Measurements from ENCODE around the gene RNF175. TPM values are rescaled to one million over a fixed set of nuclear protein-coding genes. Genes with fewer than 3 reads are reported as not detected.

Gene RNF175
- total RNA-seq, 1 experiment from 2014 or later: not detected

GRCh38 chr4:153790500-153790865 lies 30.7 kb upstream of the RNF175 start:
- no peak for DNase-seq
- no peak overlapping the region for H3K4me2 ChIP-seq
- H3K4me3 ChIP-seq: no peak overlapping the region
- ChIA-PET POLR2A (ENCODE audit: unreplicated experiment) (interaction anchor here (0.5 kb wide), 1 partner anchor 211 kb away, joined by 3 read pairs; no protein-coding TSS in a partner anchor), CTCF (no interaction called here)
- no peaks in the 10 kb centered on the region for H3K27me3 ChIP-seq (ENCODE audit: insufficient read depth, low read depth)
- no peak overlapping the region for H3K27ac ChIP-seq
- H3F3A ChIP-seq (ENCODE audit: insufficient read depth, low read depth): no peaks in the 10 kb centered on the region
- H2AFZ ChIP-seq: no peak overlapping the region
- H3K9me2 ChIP-seq (ENCODE audit: insufficient read depth): no peaks in the 10 kb centered on the region
- no peaks in the 10 kb centered on the region for H3K36me3 ChIP-seq (ENCODE audit: low read depth)
- H3K79me2 ChIP-seq (ENCODE audit: low read depth): no peaks in the 10 kb centered on the region
- H4K20me1 ChIP-seq (ENCODE audit: insufficient read depth): no peaks in the 10 kb centered on the region
- no TSS peak for BruUV-seq (replicated peaks)
- H3K9me3 ChIP-seq (ENCODE audit: insufficient read depth, low read depth): no peaks in the 10 kb centered on the region
- TF ChIP-seq EZH2 (IDR thresholded peaks at IDR 0.05; ENCODE audit: low read depth) (no peak), CTCF (conservative IDR thresholded peaks at IDR 0.05) (no peak)
- intact Hi-C loops (cut with micrococcal nuclease; ENCODE audit: unreplicated experiment): no loop called here
- H3K4me1 ChIP-seq (replicated peaks; ENCODE audit: insufficient read depth): no peaks in the 10 kb centered on the region

- Histone ChIP-seq H3K79me2 (ENCODE audit: low read depth) (no peaks in the 10 kb centered on the region), H3K9me2 (ENCODE audit: insufficient read depth) (no peaks in the 10 kb centered on the region), H3K4me2 (no peak overlapping the region), H2AFZ (no peak overlapping the region), H4K20me1 (ENCODE audit: insufficient read depth) (no peaks in the 10 kb centered on the region), H3K27ac (no peak overlapping the region), H3K4me1 (replicated peaks; ENCODE audit: insufficient read depth) (no peaks in the 10 kb centered on the region), H3K9me3 (ENCODE audit: insufficient read depth, low read depth) (no peaks in the 10 kb centered on the region), H3K27me3 (ENCODE audit: insufficient read depth, low read depth) (no peaks in the 10 kb centered on the region), H3K36me3 (ENCODE audit: low read depth) (no peaks in the 10 kb centered on the region), H3K4me3 (no peak overlapping the region), H3F3A (ENCODE audit: insufficient read depth, low read depth) (no peaks in the 10 kb centered on the region)
- ChIA-PET POLR2A (ENCODE audit: unreplicated experiment) (no interaction called here), CTCF (no interaction called here)
- no peak for TF ChIP-seq EZH2 (IDR thresholded peaks at IDR 0.05; ENCODE audit: low read depth)
- no peak for TF ChIP-seq CTCF (conservative IDR thresholded peaks at IDR 0.05)
- intact Hi-C loops (cut with micrococcal nuclease; ENCODE audit: unreplicated experiment): loop anchor here (5.0 to 10.0 kb wide), 2 partner anchors 522 to 765 kb away; partner anchors contain the start of gene PLRG1
- no peak for DNase-seq
- no TSS peak for BruUV-seq (replicated peaks)
Observed at GRCh38 chr4:153789741-153790499, 30.1 kb upstream of the RNF175 start.

DNA sequence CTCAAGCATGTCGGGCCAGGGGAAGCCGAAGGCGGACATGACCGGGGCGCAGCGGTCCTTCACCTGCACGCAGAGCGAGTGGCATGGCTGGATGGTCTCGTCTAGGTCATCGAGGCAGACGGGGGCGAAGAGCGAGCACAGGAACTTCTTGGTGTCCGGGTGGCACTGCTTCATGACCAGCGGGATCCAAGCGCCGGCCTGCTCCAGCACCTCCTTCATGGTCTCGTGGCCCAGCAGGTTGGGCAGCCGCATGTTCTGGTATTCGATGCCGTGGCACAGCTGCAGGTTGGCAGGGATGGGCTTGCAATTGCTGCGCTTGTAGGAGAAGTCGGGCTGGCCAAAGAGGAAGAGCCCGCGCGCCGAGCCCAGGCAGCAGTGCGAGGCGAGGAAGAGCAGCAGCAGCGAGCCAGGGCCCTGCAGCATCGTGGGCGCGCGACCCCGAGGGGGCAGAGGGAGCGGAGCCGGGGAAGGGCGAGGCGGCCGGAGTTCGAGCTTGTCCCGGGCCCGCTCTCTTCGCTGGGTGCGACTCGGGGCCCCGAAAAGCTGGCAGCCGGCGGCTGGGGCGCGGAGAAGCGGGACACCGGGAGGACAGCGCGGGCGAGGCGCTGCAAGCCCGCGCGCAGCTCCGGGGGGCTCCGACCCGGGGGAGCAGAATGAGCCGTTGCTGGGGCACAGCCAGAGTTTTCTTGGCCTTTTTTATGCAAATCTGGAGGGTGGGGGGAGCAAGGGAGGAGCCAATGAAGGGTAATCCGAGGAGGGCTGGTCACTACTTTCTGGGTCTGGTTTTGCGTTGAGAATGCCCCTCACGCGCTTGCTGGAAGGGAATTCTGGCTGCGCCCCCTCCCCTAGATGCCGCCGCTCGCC lies 28.8 kb upstream of the RNF175 start, which contains the start of gene SFRP2:
Gene SFRP2, minus strand, starts transcription at position 671 of the 864 bp plus-strand sequence. Its CDS starts 248 bp downstream, at position 423.
- Histone ChIP-seq H3K36me3 (ENCODE audit: low read depth) (no peaks in the 10 kb centered on the region), H2AFZ (no peak within 1 kb of the TSS), H3K9me2 (ENCODE audit: insufficient read depth) (no peaks in the 10 kb centered on the region), H3K27ac (no peak within 1 kb of the TSS), H4K20me1 (ENCODE audit: insufficient read depth) (no peaks in the 10 kb centered on the region), H3K27me3 (ENCODE audit: insufficient read depth, low read depth) (no peaks in the 10 kb centered on the region), H3K9me3 (ENCODE audit: insufficient read depth, low read depth) (no peaks in the 10 kb centered on the region), H3K4me2 (no peak within 1 kb of the TSS), H3K79me2 (ENCODE audit: low read depth) (no peaks in the 10 kb centered on the region), H3K4me3 (no peak within 1 kb of the TSS), H3F3A (ENCODE audit: insufficient read depth, low read depth) (no peaks in the 10 kb centered on the region), H3K4me1 (replicated peaks; ENCODE audit: insufficient read depth) (no peaks in the 10 kb centered on the region)
- no peak for TF ChIP-seq CTCF (conservative IDR thresholded peaks at IDR 0.05)
- no peak for TF ChIP-seq EZH2 (IDR thresholded peaks at IDR 0.05; ENCODE audit: low read depth)
- DNase-seq: no peak
- intact Hi-C loops (cut with micrococcal nuclease; ENCODE audit: unreplicated experiment): loop anchor here (5.0 to 10.0 kb wide), 2 partner anchors 524 to 766 kb away; partner anchors contain the start of gene PLRG1
- CTCF ChIA-PET: no interaction called here
- BruUV-seq (replicated peaks): no TSS peak
- POLR2A ChIA-PET (ENCODE audit: unreplicated experiment): no interaction called here
